ENCODE measurements around the gene RNU5D-1.
A peak's percentile ranks its signal among the peaks of the same experiment; 100 is the strongest.

- no peak for TF ChIP-seq POLR2A (IDR thresholded peaks at IDR 0.05)
- TF ChIP-seq CTCF (IDR thresholded peaks at IDR 0.05) = peak in 5 of 7 experiments; percentile 69 to 93 (median 84)
- no peak for TF ChIP-seq POLR2AphosphoS5 (IDR thresholded peaks at IDR 0.05)
Measured at GRCh38 chr1:44714944-44715571, 15.9 kb downstream of the RNU5D-1 start.

All from stomach (tissue), 4 donors.